H54 (cell line): ENCODE results near the gene INSYN1.
"Not testable (repeated sequence)": the region's sequence is repeated elsewhere in the genome, so short reads cannot be mapped to it uniquely, and the experiment has no call there.

Experiments used
- DNase-seq: peaks from one replicate; pipeline ENCODE4 v3.0.0; 2011; ENCODE audit warnings: low spot score, mixed read lengths; ENCODE audit not compliant: insufficient read length
- FAIRE-seq: peaks from 3 replicates; lab custom pipeline; 2011; peaks lifted over from hg19 to GRCh38; lab: Jason Lieb, UNC
- POLR2A ChIP-seq: IDR thresholded peaks from 2 replicates; pipeline ENCODE4 v1.6.1; 2011; ENCODE audit warnings: low read depth, mild to moderate bottlenecking, low read length

The INSYN1 gene, protein sequence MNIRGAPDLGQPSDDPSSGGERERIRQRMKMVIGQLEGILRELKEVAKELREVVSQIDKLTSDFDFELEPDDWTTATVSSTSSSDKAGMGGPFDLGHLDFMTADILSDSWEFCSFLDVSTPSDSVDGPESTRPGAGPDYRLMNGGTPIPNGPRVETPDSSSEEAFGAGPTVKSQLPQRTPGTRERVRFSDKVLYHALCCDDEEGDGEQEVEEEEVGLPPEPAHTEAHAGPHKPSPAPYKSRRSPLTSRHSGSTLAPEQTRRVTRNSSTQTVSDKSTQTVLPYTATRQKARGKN

GRCh38 chr15:73753250-73754130 is at the start of gene INSYN1:
Gene INSYN1, minus strand, starts transcription at chr15:73753351. Its CDS starts 2,221 bp downstream, at chr15:73751130.
- DNase-seq (peak; percentile 44), FAIRE-seq (no peak)
- no peak for TF ChIP-seq POLR2A

- DNase-seq (no peak), FAIRE-seq (no peak)
- TF ChIP-seq POLR2A = no peak
These were observed 49.4 kb upstream of the INSYN1 start for GRCh38 chr15:73802431-73803041.

DNA sequence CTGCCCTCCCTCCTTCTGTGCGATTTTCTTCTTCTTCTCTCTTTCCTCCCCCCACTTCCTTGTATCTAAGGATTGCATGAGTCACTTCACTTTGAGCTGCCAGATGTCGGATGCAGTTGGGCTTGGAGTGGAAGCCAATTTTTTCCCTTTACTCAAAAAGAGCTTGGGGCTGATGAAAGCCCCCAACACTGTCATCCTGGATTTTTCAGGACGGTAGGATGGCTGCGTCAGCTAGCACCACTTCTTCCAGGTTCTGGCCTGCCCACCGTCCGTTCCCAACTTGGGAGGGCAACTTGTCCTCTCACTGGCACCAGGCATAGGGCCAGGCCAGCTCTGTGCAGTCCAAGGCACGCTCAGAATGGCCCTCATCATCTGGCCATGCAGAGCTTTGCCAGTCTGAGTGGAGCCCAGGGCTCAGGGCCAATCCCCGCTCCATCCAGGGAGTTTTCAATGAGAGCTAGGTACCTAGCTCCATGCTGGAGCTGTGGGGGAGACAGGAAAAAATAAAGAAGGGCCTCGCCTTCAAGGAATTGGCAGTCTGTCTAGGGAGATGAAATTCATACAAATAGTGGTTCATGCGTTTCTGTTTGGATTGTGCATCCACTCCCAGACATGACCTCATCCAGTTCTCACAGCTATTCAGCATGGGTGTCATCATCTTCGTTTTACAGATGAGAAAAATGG is 47.7 kb upstream of the INSYN1 start:
- no peak for TF ChIP-seq POLR2A
- FAIRE-seq (no peak), DNase-seq (peak; percentile 45)

DNA sequence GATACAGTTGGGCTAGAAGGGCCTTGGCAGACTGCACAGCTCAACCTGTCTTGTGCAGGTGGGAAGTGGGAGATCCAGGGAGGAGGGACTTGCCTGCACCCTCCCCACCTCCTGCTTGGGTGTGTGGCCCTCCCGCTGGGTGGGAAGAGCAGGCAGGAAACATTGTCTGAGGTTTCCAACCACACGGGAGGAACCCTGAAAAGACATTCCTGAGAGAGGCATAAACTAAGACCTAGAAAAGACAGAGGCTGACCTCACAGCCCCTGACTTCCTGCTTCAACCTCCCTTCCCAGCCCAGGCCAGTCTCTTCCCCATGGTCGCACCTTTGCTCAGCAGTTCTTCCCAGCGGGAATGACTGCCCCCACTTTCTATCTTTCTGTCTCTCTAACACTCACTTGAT is 46.3 kb upstream of the INSYN1 start:
- FAIRE-seq (no peak), DNase-seq (peak; percentile 23)
- no peak for TF ChIP-seq POLR2A

- FAIRE-seq = no peak
- no peak for TF ChIP-seq POLR2A
- DNase-seq = no peak
These were observed 44.4 kb upstream of the INSYN1 start for GRCh38 chr15:73797366-73798158.

DNA sequence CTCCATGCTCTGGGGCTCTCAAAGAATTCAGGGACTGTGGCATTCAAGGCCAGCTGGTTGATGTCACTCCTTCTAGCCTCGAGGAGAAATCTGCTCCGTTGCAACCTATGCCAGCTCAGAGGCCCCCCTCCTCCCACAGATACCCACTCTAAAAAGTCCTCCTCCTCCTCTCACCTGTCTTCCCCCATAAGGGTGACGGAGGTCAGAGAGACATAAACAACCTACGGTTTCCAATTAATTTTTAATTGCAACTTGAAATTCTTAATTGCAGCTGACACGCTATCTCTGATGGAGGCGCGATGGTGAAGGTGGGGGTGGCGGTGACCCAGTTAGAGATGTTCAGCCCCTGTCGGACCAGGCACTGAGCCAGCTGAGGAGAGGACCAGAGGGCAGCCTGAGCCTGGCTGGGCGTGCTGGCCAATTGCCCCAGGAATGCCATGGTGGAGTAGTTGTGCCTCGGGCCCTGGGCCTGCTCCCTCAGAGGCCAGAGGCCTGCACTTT is 43.2 kb upstream of the INSYN1 start:
- no peak for TF ChIP-seq POLR2A
- FAIRE-seq (no peak), DNase-seq (no peak)

- FAIRE-seq = no peak
- DNase-seq = peak; percentile 30
- TF ChIP-seq POLR2A = no peak
These were observed 41.4 kb upstream of the INSYN1 start for GRCh38 chr15:73794443-73795133.

GRCh38 chr15:73792899-73793541 is 39.9 kb upstream of the INSYN1 start:
- FAIRE-seq, DNase-seq: not testable (repeated sequence)

GRCh38 chr15:73792415-73792814 is 39.3 kb upstream of the INSYN1 start:
- no peak for FAIRE-seq
- TF ChIP-seq POLR2A = no peak

DNA sequence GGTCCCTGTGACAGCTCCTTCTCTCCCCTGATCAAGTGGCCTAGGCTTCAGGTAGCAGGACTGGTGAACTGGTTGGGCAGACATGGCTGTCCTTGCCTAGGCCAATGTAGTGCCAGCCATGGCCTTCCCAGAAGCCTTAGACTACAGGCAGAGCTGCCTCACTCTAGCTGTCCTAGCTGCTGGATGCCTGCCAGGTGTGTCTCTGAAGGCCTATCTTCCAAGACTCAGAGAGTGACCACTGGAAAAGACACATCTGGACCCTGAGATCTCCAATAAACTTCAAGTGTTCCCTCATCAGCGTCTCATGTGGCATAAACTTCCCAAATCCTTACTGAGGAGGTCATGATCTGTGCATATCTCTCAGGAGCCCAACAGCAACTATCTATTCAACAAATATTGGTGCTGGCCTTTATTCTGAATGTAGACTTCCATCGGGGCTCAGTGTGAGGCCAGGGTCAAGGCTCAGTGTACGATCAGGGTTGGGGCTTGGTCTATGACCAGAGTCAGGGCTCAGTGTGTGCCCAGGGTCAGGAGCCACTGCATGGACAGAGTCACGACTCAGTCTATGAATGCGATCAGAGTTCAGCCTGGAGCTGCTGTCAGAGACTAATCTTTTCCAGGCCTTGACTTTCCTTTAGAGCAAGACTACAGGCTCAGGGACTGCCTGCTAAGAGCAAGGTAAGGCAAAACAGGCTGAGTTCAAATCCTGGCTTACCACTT is 36.5 kb upstream of the INSYN1 start:
- no peak for DNase-seq
- no peak for FAIRE-seq
- no peak for TF ChIP-seq POLR2A

More at GRCh38 chr15:73792415-73792814, 39.3 kb upstream of the INSYN1 start:
- no peak for DNase-seq

GRCh38 chr15:73787621-73788020 is 34.5 kb upstream of the INSYN1 start:
- TF ChIP-seq POLR2A = no peak
- FAIRE-seq = no peak
- DNase-seq = peak; percentile 42
